NCI-H69 (cell line): ENCODE data around the gene OTOA.
"Not testable (repeated sequence)": the region's sequence is repeated elsewhere in the genome, so short reads cannot be mapped to it uniquely, and the experiment has no call there.

Source experiments
- DNase-seq: peaks from one replicate; lab custom pipeline; 2025; lab: John Stamatoyannopoulos, UW

OTOA gene

GRCh38 chr16:21641916-21642315 is 21.9 kb upstream of the OTOA start:
- DNase-seq, result no peak

GRCh38 chr16:21642861-21643260 is 20.9 kb upstream of the OTOA start:
- DNase-seq, result no peak

GRCh38 chr16:21643785-21644184 is 20.0 kb upstream of the OTOA start:
- DNase-seq, result no peak

- no peak for DNase-seq
Measured at GRCh38 chr16:21644674-21645073, 19.1 kb upstream of the OTOA start.

- DNase-seq, result no peak
Measured at GRCh38 chr16:21645261-21645721, 18.5 kb upstream of the OTOA start.

GRCh38 chr16:21646091-21646490 is 17.7 kb upstream of the OTOA start:
- DNase-seq, result no peak

GRCh38 chr16:21646721-21647561 is 16.8 kb upstream of the OTOA start:
- no peak for DNase-seq

- no peak for DNase-seq
Measured at GRCh38 chr16:21647562-21648164, 16.1 kb upstream of the OTOA start.

GRCh38 chr16:21649826-21650406 is 13.9 kb upstream of the OTOA start:
- DNase-seq, result not testable (repeated sequence)

- no peak for DNase-seq
Measured at GRCh38 chr16:21650521-21650920, 13.2 kb upstream of the OTOA start.

GRCh38 chr16:21651515-21651914 is 12.3 kb upstream of the OTOA start:
- DNase-seq, result no peak

GRCh38 chr16:21652453-21652852 is 11.3 kb upstream of the OTOA start, which contains the start of gene IGSF6:
TSS of gene IGSF6 (minus strand) at chr16:21652608. CDS start at chr16:21652598, 10 bp downstream.
- no peak for DNase-seq

GRCh38 chr16:21653571-21653970 is 10.2 kb upstream of the OTOA start:
- no peak for DNase-seq

- DNase-seq, result no peak
Measured at GRCh38 chr16:21654466-21654865, 9.3 kb upstream of the OTOA start.

GRCh38 chr16:21654881-21655280 is 8.9 kb upstream of the OTOA start:
- DNase-seq, result peak; percentile 13

- peak; percentile 59 for DNase-seq
Measured at GRCh38 chr16:21656795-21657768, 6.7 kb upstream of the OTOA start.

GRCh38 chr16:21659124-21659523 is 4.6 kb upstream of the OTOA start:
- no peak for DNase-seq

- DNase-seq, result no peak
Measured at GRCh38 chr16:21664801-21665492, 1.2 kb downstream of the OTOA start.

- DNase-seq, result peak; percentile 16
Measured at GRCh38 chr16:21666772-21667171, 3.0 kb downstream of the OTOA start.

GRCh38 chr16:21667575-21667974 is 3.8 kb downstream of the OTOA start:
- no peak for DNase-seq

- DNase-seq, result no peak
Measured at GRCh38 chr16:21673469-21673868, 9.7 kb downstream of the OTOA start.
